ENCODE data around the gene ABHD2.
A peak's percentile ranks its signal among the peaks of the same experiment; 100 is the strongest.
"Not testable (repeated sequence)": the region's sequence is repeated elsewhere in the genome, so short reads cannot be mapped to it uniquely, and the experiment has no call there.

Gene ABHD2

GRCh38 chr15:89075101-89075640, 13.1 kb upstream of the ABHD2 start:
- DNase-seq: no peak

GRCh38 chr15:89075846-89076245, 12.4 kb upstream of the ABHD2 start:
- DNase-seq: no peak

- no peak for DNase-seq
Observed at GRCh38 chr15:89077750-89078149, 10.5 kb upstream of the ABHD2 start.

- DNase-seq: no peak
Observed at GRCh38 chr15:89078851-89079810, 9.1 kb upstream of the ABHD2 start.

- no peak for DNase-seq
Observed at GRCh38 chr15:89081878-89082277, 6.4 kb upstream of the ABHD2 start.

- no peak for DNase-seq
Observed at GRCh38 chr15:89083246-89083645, 5.0 kb upstream of the ABHD2 start.

- peak in 1 of 3 experiments; percentile 24 for DNase-seq
Observed at GRCh38 chr15:89085289-89085926, 2.8 kb upstream of the ABHD2 start.

- DNase-seq: not testable (repeated sequence)
Observed at GRCh38 chr15:89085933-89086332, 2.3 kb upstream of the ABHD2 start.

- not testable (repeated sequence) for DNase-seq
Observed at GRCh38 chr15:89086390-89086789, 1.9 kb upstream of the ABHD2 start.

- DNase-seq: no peak
Observed at GRCh38 chr15:89087161-89087829, 961 bp upstream of the ABHD2 start.

GRCh38 chr15:89088605-89089315, 504 bp downstream of the ABHD2 start:
- peak; percentile 63 to 91 (median 69) for DNase-seq

- peak in 1 of 3 experiments; percentile 60 for DNase-seq
Observed at GRCh38 chr15:89089316-89090230, 1.3 kb downstream of the ABHD2 start.

GRCh38 chr15:89090791-89091626, 2.8 kb downstream of the ABHD2 start:
- DNase-seq: peak in 2 of 3 experiments; percentile 57 to 76

- peak in 1 of 3 experiments; percentile 42 for DNase-seq
Observed at GRCh38 chr15:89091627-89092220, 3.5 kb downstream of the ABHD2 start.

GRCh38 chr15:89093509-89093908, 5.3 kb downstream of the ABHD2 start:
- no peak for DNase-seq

GRCh38 chr15:89095073-89095472, 6.8 kb downstream of the ABHD2 start:
- no peak for DNase-seq

- DNase-seq: no peak
Observed at GRCh38 chr15:89095556-89095955, 7.3 kb downstream of the ABHD2 start.

GRCh38 chr15:89096664-89097063, 8.4 kb downstream of the ABHD2 start:
- no peak for DNase-seq

GRCh38 chr15:89097313-89097712, 9.1 kb downstream of the ABHD2 start:
- no peak for DNase-seq

- peak in 1 of 3 experiments; percentile 45 for DNase-seq
Observed at GRCh38 chr15:89098281-89098680, 10.0 kb downstream of the ABHD2 start.

All from NCI-H1417 (cell line).